ENCODE data around the gene CD247.

- no peak for TF ChIP-seq CTCF (IDR thresholded peaks at IDR 0.05)
- no peak for TF ChIP-seq POLR2A (IDR thresholded peaks at IDR 0.05)
- no peak for TF ChIP-seq POLR2AphosphoS5 (IDR thresholded peaks at IDR 0.05)
- TF ChIP-seq EP300 (IDR thresholded peaks at IDR 0.05; ENCODE audit: low read depth): no peak
These were observed 105.0 kb downstream of the CD247 start for GRCh38 chr1:167413328-167413727.

Measured in transverse colon (tissue), 4 donors.